Fibroblast of the aortic adventitia (primary cell): ENCODE results near the gene PTPN6. TPM values are rescaled to one million over a fixed set of nuclear protein-coding genes. Genes with fewer than 3 reads are reported as not detected.

Source experiments
- DNase-seq: peaks from one replicate; pipeline ENCODE4 v3.0.0-alpha.2; 2010; ENCODE audit warnings: low read depth
- H3K4me3 ChIP-seq: 2 replicates; pipeline ENCODE4 v1.5.1; 2011; ENCODE audit warnings: low read depth, mild to moderate bottlenecking, control low read depth, low read length, moderate library complexity
- total RNA-seq: library from RNA; depleted of rRNA; stranded (reverse); fragments of >200 nt; gene quantifications from 2 replicates; pipeline ENCODE4 v1.2.3, GENCODE V29; 2012; ENCODE audit warnings: low replicate concordance
- TF ChIP-seq, protein P1 (sequence below): IDR thresholded peaks from 2 replicates; pipeline ENCODE4 v1.5.1; 2011; ENCODE audit warnings: mild to moderate bottlenecking, low read length, control low read depth, inconsistent platforms; ENCODE audit not compliant: insufficient read depth

The PTPN6 gene
- total RNA-seq, 1 donor, result not detected

DNA sequence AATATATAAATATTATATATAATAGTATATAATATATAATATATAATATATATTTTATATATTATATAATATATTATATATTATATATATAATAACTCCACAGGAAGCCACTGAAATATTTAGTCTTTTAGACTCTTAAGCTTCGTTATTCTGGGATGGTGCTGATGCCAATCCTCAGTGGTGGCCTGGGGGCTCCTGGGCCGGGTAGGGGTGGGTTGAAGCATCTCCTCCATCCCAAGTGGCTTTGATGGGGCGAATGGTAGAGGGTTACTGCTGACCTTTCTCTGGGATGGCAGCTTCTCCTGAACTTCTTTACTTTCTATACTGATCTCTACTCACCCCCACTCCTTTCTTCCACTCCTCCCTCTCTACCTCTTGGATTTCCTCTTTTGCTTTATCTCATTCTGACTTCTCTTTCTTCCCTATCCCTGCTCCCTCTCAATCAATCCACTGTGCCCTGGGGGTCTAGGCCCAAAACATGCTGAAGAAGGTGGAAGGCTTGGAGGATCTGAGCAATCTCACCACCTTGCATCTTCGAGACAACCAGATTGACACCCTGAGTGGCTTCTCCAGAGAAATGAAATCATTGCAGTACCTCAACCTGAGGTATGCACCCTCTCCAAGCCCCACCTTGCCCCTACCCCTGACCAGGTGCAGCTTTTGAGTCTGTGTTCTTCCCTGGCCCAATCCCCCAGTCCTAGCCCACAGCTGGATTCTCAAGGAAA lies 41.6 kb upstream of the PTPN6 start:
- TF ChIP-seq, protein P1, sequence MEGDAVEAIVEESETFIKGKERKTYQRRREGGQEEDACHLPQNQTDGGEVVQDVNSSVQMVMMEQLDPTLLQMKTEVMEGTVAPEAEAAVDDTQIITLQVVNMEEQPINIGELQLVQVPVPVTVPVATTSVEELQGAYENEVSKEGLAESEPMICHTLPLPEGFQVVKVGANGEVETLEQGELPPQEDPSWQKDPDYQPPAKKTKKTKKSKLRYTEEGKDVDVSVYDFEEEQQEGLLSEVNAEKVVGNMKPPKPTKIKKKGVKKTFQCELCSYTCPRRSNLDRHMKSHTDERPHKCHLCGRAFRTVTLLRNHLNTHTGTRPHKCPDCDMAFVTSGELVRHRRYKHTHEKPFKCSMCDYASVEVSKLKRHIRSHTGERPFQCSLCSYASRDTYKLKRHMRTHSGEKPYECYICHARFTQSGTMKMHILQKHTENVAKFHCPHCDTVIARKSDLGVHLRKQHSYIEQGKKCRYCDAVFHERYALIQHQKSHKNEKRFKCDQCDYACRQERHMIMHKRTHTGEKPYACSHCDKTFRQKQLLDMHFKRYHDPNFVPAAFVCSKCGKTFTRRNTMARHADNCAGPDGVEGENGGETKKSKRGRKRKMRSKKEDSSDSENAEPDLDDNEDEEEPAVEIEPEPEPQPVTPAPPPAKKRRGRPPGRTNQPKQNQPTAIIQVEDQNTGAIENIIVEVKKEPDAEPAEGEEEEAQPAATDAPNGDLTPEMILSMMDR, result no peak
- DNase-seq, result no peak
- no peak overlapping the region for H3K4me3 ChIP-seq

DNA sequence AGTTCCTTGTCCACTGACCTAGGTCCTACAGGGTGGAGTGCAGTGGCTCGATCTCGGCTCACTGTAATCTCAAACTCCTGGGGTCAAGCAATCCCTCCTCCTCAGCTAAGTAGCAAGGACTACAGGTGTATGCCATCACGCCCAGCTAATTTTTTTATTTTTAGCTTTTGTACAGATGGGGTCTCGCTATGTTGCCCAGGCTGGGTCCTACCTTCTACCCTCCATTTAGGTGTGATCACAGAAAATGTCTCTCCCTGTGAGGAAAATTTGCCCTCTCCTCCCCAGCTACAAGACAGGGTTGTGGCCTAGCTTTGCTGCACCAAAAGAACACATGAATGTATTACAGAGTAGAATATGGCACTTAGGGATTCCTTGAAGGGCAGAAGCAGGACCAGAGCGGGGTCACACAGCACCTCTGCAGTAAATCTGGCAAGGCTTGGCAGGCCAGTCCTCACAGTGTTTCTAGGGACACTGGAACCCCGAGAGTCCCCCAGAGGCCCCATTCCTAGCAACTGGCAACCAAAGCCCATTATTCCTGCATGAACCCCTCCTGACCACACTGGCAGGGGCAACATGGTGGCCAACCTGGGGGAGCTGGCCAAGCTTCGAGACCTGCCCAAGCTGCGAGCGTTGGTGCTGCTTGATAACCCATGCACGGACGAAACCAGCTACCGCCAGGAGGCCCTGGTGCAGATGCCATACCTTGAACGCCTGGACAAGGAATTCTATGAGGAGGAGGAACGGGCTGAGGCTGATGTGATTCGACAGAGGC lies 38.8 kb upstream of the PTPN6 start:
- no peak overlapping the region for H3K4me3 ChIP-seq
- no peak for DNase-seq
- TF ChIP-seq, protein P1, result no peak

DNA sequence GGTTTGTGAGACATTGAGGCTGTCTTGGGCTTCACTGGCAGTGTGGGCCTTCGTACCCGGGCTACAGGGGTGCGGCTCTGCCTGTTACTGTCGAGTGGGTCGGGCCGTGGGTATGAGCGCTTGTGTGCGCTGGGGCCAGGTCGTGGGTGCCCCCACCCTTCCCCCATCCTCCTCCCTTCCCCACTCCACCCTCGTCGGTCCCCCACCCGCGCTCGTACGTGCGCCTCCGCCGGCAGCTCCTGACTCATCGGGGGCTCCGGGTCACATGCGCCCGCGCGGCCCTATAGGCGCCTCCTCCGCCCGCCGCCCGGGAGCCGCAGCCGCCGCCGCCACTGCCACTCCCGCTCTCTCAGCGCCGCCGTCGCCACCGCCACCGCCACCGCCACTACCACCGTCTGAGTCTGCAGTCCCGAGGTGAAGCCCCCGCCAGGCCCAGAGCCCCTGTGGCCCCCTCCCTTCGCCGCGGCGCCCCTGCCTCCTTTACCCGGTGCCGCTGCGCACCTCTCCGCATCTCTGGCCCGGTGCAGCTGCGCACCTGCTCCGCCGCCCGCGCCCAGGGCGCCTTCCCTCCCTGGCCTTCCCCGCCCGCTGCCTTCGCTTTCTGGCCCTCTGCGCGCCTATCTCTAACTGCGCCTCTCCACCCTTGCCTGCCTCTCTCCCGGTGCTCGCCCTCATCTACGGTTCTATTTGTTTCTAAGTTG lies 36.8 kb upstream of the PTPN6 start, which contains the start of gene ENO2:
Gene ENO2 (plus strand): TSS at position 335 of the 701 bp plus-strand sequence. CDS start 1,253 bp downstream, outside the sequence.
- TF ChIP-seq, protein P1, result no peak
- DNase-seq, result peak; percentile 51
- peak within 1 kb of the TSS; percentile 82 for H3K4me3 ChIP-seq

- no peak for DNase-seq
- peak overlapping the region; percentile 82 for H3K4me3 ChIP-seq
- TF ChIP-seq, protein P1, result peak; percentile 3
Observed at GRCh38 chr12:6914947-6915788, 36.0 kb upstream of the PTPN6 start.

GRCh38 chr12:6915789-6916285 lies 35.3 kb upstream of the PTPN6 start:
- TF ChIP-seq, protein P1, result no peak
- peak overlapping the region; percentile 82 for H3K4me3 ChIP-seq
- DNase-seq, result no peak
